Measurements from ENCODE around the gene GAPDH.
"Not testable (repeated sequence)": the region's sequence is repeated elsewhere in the genome, so short reads cannot be mapped to it uniquely, and the experiment has no call there.

The GAPDH gene

DNA sequence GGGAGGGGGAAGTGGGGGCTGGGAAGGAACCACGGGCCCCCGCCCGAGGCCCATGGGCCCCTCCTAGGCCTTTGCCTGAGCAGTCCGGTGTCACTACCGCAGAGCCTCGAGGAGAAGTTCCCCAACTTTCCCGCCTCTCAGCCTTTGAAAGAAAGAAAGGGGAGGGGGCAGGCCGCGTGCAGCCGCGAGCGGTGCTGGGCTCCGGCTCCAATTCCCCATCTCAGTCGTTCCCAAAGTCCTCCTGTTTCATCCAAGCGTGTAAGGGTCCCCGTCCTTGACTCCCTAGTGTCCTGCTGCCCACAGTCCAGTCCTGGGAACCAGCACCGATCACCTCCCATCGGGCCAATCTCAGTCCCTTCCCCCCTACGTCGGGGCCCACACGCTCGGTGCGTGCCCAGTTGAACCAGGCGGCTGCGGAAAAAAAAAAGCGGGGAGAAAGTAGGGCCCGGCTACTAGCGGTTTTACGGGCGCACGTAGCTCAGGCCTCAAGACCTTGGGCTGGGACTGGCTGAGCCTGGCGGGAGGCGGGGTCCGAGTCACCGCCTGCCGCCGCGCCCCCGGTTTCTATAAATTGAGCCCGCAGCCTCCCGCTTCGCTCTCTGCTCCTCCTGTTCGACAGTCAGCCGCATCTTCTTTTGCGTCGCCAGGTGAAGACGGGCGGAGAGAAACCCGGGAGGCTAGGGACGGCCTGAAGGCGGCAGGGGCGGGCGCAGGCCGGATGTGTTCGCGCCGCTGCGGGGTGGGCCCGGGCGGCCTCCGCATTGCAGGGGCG, at the start of gene GAPDH:
Gene GAPDH (plus strand): TSS at position 595 of the 772 bp plus-strand sequence. CDS start 316 bp downstream, outside the sequence.
- DNase-seq (ENCODE audit: low read depth), result peak; percentile 81

GRCh38 chr12:6488240-6488639, 46.1 kb upstream of the GAPDH start:
- no peak for DNase-seq (ENCODE audit: low read depth)

DNA sequence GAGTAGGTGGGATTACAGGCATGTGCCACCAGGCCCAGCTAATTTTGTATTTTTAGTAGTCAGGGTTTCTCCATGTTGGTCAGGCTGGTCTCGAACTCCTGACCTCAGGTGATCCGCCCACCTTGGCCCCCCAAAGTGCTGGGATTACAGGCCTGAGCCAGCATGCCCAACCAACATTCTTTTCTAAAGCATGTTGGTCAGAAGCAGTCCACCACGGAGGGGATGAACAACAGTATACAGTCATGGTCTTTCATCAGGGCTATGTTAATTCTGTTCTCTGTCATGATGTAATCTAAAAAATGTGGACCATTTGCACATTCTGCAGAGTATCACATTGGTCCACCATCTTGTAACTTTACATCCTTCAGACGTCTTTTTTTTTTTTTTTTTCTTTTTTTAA, 44.9 kb upstream of the GAPDH start:
- no peak for DNase-seq (ENCODE audit: low read depth)

GRCh38 chr12:6490673-6491072, 43.6 kb upstream of the GAPDH start:
- not testable (repeated sequence) for DNase-seq (ENCODE audit: low read depth)

GRCh38 chr12:6492838-6493496, 41.4 kb upstream of the GAPDH start, which contains the start of gene MRPL51:
Gene MRPL51 (minus strand): TSS chr12:6493262. CDS start chr12:6493136, 126 bp downstream.
- DNase-seq (ENCODE audit: low read depth), result peak; percentile 95

- DNase-seq (ENCODE audit: low read depth), result peak; percentile 89
These were observed 40.6 kb upstream of the GAPDH start, which contains the start of gene NCAPD2 for GRCh38 chr12:6493497-6494257. Gene NCAPD2 (plus strand): TSS chr12:6494102. CDS start chr12:6495099, 997 bp downstream.

DNA sequence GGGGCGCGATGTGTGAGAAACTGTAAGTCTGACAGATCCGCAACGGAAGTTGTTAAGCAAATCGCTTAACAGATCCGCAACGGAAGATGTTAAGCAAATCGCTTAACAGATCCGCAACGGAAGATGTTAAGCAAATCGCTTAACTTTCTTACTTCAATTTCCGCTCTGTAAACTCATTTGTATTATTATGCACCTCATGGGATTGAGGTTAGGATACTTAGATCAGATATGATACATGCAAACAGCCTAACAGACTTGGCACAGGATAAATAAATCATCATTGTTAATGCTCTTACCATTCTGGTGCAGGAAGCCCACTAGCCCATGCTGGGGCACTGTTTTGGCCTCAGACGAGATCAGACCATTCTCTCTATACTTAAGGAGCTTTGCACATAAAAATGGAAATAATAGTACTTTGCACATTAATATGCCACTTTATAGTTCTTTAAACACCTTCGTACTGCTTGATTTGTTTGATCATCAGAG, 40.0 kb upstream of the GAPDH start:
- no peak for DNase-seq (ENCODE audit: low read depth)

- no peak for DNase-seq (ENCODE audit: low read depth)
These were observed 39.3 kb upstream of the GAPDH start for GRCh38 chr12:6494968-6495367.

GRCh38 chr12:6497291-6497690, 37.0 kb upstream of the GAPDH start:
- not testable (repeated sequence) for DNase-seq (ENCODE audit: low read depth)

DNA sequence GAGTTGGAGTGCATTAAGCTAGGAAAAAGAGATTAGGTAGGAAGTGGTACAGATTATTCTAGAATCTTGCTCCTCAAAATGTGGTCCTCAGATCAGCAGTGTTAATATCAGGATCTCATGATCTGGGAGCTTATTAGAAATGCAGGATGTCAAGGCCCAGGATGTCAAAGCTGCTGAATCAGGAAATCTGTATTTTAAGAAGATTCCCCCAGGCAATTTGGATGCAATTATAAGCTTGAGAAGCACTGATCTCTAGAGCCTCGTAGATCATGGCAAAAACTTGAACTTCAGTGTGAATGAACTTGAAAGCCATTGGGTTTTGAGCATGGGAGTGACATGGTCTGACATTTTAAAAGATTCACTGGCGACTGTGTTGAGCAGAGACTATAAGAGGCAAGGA, 33.9 kb upstream of the GAPDH start:
- no peak for DNase-seq (ENCODE audit: low read depth)

- no peak for DNase-seq (ENCODE audit: low read depth)
These were observed 27.0 kb upstream of the GAPDH start for GRCh38 chr12:6507102-6507998.

GRCh38 chr12:6508087-6508486, 26.2 kb upstream of the GAPDH start:
- no peak for DNase-seq (ENCODE audit: low read depth)

- DNase-seq (ENCODE audit: low read depth), result no peak
These were observed 14.1 kb upstream of the GAPDH start for GRCh38 chr12:6520186-6520585.

- no peak for DNase-seq (ENCODE audit: low read depth)
These were observed 12.1 kb upstream of the GAPDH start for GRCh38 chr12:6522193-6522592.

GRCh38 chr12:6523708-6524107, 10.6 kb upstream of the GAPDH start:
- no peak for DNase-seq (ENCODE audit: low read depth)

GRCh38 chr12:6524648-6525047, 9.7 kb upstream of the GAPDH start:
- DNase-seq (ENCODE audit: low read depth), result no peak

DNA sequence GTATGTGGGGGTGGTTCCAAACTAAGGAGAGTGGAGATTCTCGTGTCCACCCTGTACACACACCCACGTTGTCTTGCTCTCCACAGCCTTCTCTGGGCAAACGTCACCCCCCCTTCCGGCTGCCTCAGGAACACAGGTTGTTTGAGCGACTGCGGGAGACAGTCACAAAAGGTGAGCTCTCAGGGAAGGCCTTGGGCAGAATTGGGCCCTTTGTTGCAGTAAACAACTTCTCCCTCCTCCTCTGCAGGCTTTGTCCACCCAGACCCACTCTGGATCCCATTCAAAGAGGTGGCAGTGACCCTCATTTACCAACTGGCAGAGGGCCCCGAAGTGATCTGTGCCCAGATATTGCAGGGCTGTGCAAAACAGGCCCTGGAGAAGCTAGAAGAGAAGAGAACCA, 8.1 kb upstream of the GAPDH start:
- DNase-seq (ENCODE audit: low read depth), result no peak

DNA sequence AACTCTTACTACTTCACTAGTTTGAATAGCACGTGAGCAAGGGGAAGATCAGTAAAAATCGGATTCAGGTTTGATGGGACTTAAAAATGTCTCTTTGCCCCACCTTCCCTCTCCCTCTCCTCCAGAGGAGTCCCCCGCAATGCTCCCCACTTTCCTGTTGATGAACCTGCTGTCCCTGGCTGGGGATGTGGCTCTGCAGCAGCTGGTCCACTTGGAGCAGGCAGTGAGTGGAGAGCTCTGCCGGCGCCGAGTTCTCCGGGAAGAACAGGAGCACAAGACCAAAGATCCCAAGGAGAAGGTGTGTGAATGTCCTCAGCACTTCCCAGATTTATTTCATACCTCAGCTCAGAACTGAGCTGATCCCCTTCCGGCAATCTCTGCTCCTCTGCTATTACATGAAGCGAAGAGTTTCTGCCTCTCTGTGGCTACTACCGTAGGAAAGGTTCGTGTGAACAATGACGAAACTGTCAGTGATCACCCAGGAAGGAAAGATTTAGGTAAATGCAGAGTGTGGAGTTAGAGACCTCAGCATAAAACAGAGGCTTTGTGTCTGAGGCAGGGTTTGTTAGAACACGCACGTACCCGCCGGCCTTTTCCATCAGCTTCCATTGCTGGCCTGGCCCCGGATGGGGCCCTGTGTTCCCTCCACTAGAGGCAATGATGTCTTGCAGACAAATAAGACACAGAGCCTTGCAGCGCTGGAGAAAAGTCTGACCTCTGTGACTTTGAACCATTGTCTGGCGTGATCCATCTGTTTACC, 7.4 kb upstream of the GAPDH start:
- no peak for DNase-seq (ENCODE audit: low read depth)

- DNase-seq (ENCODE audit: low read depth), result no peak
These were observed 6.6 kb upstream of the GAPDH start for GRCh38 chr12:6527711-6528110.

DNA sequence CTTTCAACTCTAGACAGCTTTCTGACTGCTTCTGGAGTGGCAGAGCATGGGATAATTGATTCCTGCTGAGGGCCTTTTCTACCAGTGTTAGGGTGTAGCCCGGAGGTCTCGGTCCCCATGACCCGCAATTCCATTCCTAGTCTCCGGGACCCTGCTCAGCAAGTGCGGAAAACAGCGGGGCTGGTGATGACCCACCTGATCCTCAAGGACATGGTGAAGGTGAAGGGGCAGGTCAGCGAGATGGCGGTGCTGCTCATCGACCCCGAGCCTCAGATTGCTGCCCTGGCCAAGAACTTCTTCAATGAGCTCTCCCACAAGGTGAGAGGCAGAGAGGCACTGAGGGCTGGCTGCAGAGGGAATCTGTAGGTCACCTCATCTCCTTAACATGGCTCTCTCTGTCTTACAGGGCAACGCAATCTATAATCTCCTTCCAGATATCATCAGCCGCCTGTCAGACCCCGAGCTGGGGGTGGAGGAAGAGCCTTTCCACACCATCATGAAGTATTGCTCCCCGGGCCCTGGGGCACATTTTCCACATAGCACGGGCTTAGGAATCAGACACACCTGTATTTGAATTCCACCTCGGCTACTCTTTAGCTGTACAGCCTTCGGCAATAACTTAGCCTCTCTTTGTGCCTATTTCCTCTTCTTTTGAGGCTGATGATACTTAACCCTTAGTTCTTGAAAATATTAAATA, 5.6 kb upstream of the GAPDH start:
- no peak for DNase-seq (ENCODE audit: low read depth)
